Jurkat, Clone E6-1 (cell line): ENCODE measurements around the gene RAVER2. TPM values are rescaled to one million over a fixed set of nuclear protein-coding genes. Genes with fewer than 3 reads are reported as not detected.
"Not testable (repeated sequence)": the region's sequence is repeated elsewhere in the genome, so short reads cannot be mapped to it uniquely, and the experiment has no call there.

Source experiments
- DNase-seq: peaks from one replicate; pipeline ENCODE4 v3.0.0-alpha.2; 2011; ENCODE audit warnings: low read depth, low spot score
- H3K4me3 ChIP-seq: 2 replicates; pipeline ENCODE4 v1.5.1; 2011; ENCODE audit warnings: mild to moderate bottlenecking, low read length, control low read depth, moderate library complexity
- polyA plus RNA-seq: library from polyadenylated mRNA; unstranded; fragments of >200 nt; gene quantifications from one replicate; pipeline ENCODE4 v1.2.1, GENCODE V29; 2012; ENCODE audit warnings: missing spikeins; ENCODE audit not compliant: insufficient read length, insufficient read depth

The RAVER2 gene
- 11.8 TPM for polyA plus RNA-seq

GRCh38 chr1:64744492-64745180 is at the start of gene RAVER2:
TSS of gene RAVER2 (plus strand) at chr1:64745075. CDS start at chr1:64745173, 98 bp downstream.
- H3K4me3 ChIP-seq = peak within 1 kb of the TSS; percentile 66
- peak; percentile 40 for DNase-seq

- DNase-seq = no peak
- no peak overlapping the region for H3K4me3 ChIP-seq
These were observed 48.0 kb upstream of the RAVER2 start for GRCh38 chr1:64696879-64697278.

- no peak for DNase-seq
- H3K4me3 ChIP-seq = no peak overlapping the region
These were observed 45.5 kb upstream of the RAVER2 start for GRCh38 chr1:64699327-64699726.

GRCh38 chr1:64701071-64701470 is 43.8 kb upstream of the RAVER2 start:
- no peak overlapping the region for H3K4me3 ChIP-seq
- DNase-seq = no peak

GRCh38 chr1:64701886-64702285 is 43.0 kb upstream of the RAVER2 start:
- no peak overlapping the region for H3K4me3 ChIP-seq
- no peak for DNase-seq

- not testable (repeated sequence) for DNase-seq, H3K4me3 ChIP-seq
These were observed 42.2 kb upstream of the RAVER2 start for GRCh38 chr1:64702670-64703069.

- DNase-seq = no peak
- H3K4me3 ChIP-seq = no peak overlapping the region
These were observed 41.3 kb upstream of the RAVER2 start for GRCh38 chr1:64703600-64703999.

GRCh38 chr1:64705591-64705990 is 39.3 kb upstream of the RAVER2 start:
- no peak overlapping the region for H3K4me3 ChIP-seq
- no peak for DNase-seq

GRCh38 chr1:64711266-64711665 is 33.6 kb upstream of the RAVER2 start:
- no peak for DNase-seq
- H3K4me3 ChIP-seq = no peak overlapping the region

- no peak overlapping the region for H3K4me3 ChIP-seq
- DNase-seq = no peak
These were observed 32.8 kb upstream of the RAVER2 start for GRCh38 chr1:64712049-64712448.

GRCh38 chr1:64715186-64715585 is 29.7 kb upstream of the RAVER2 start:
- no peak for DNase-seq
- H3K4me3 ChIP-seq = no peak overlapping the region

- DNase-seq = no peak
- no peak overlapping the region for H3K4me3 ChIP-seq
These were observed 23.7 kb upstream of the RAVER2 start for GRCh38 chr1:64721135-64721534.

- DNase-seq = no peak
- H3K4me3 ChIP-seq = no peak overlapping the region
These were observed 23.2 kb upstream of the RAVER2 start for GRCh38 chr1:64721576-64722145.

- no peak overlapping the region for H3K4me3 ChIP-seq
- no peak for DNase-seq
These were observed 17.0 kb upstream of the RAVER2 start for GRCh38 chr1:64727861-64728260.

GRCh38 chr1:64733581-64734286 is 11.1 kb upstream of the RAVER2 start:
- DNase-seq = no peak
- H3K4me3 ChIP-seq = no peak overlapping the region

- no peak overlapping the region for H3K4me3 ChIP-seq
- no peak for DNase-seq
These were observed 10.6 kb upstream of the RAVER2 start for GRCh38 chr1:64734287-64734652.

GRCh38 chr1:64740687-64741086 is 4.2 kb upstream of the RAVER2 start:
- not testable (repeated sequence) for DNase-seq

GRCh38 chr1:64743954-64744491 is 852 bp upstream of the RAVER2 start:
- H3K4me3 ChIP-seq = peak overlapping the region; percentile 66
- no peak for DNase-seq

More at GRCh38 chr1:64740687-64741086, 4.2 kb upstream of the RAVER2 start:
- H3K4me3 ChIP-seq = not testable (repeated sequence)

- peak; percentile 33 for DNase-seq
- peak overlapping the region; percentile 66 for H3K4me3 ChIP-seq
These were observed 508 bp downstream of the RAVER2 start for GRCh38 chr1:64745181-64745985.
